GM13977 (cell line): Measurements from ENCODE around the gene GABBR2.

ENCODE experiments used
- DNase-seq: peaks from one replicate; pipeline ENCODE4 v3.0.0; 2012; ENCODE audit warnings: low spot score
- CTCF ChIP-seq: IDR thresholded peaks from 2 replicates; pipeline ENCODE4 v1.5.1; 2012; ENCODE audit warnings: mild to moderate bottlenecking, control low read depth; ENCODE audit not compliant: insufficient read depth; ENCODE audit errors: extremely low read depth, missing control alignments
- in situ Hi-C: fragments of 300-500 bp; cut with MboI; formaldehyde crosslinking; loops from one replicate; pipeline ENCODE4 v1.12.0; 2022; ENCODE audit warnings: low sequenced_read_pairs, low pct_unique_long_range_greater_than_20kb, mixed read lengths, inconsistent platforms; ENCODE audit not compliant: unreplicated experiment

The GABBR2 gene

GRCh38 chr9:98500337-98500919 lies 208.3 kb downstream of the GABBR2 start:
- no peak for TF ChIP-seq CTCF
- in situ Hi-C loops = no loop called here
- no peak for DNase-seq

GRCh38 chr9:98495530-98495929 lies 213.2 kb downstream of the GABBR2 start:
- in situ Hi-C loops = no loop called here

GRCh38 chr9:98494852-98495251 lies 213.9 kb downstream of the GABBR2 start:
- no peak for DNase-seq
- in situ Hi-C loops = no loop called here
- no peak for TF ChIP-seq CTCF

More at GRCh38 chr9:98495530-98495929, 213.2 kb downstream of the GABBR2 start:
- DNase-seq = no peak
- TF ChIP-seq CTCF = no peak

- no peak for TF ChIP-seq CTCF
- in situ Hi-C loops = no loop called here
- DNase-seq = no peak
Observed at GRCh38 chr9:98491828-98492227, 216.9 kb downstream of the GABBR2 start.

GRCh38 chr9:98491231-98491651 lies 217.5 kb downstream of the GABBR2 start:
- no peak for DNase-seq
- in situ Hi-C loops = no loop called here
- TF ChIP-seq CTCF = no peak

- no peak for TF ChIP-seq CTCF
- no peak for DNase-seq
- in situ Hi-C loops = no loop called here
Observed at GRCh38 chr9:98488571-98489312, 220.0 kb downstream of the GABBR2 start.
